ENCODE results near the gene MAPK8.

MAPK8 gene

DNA sequence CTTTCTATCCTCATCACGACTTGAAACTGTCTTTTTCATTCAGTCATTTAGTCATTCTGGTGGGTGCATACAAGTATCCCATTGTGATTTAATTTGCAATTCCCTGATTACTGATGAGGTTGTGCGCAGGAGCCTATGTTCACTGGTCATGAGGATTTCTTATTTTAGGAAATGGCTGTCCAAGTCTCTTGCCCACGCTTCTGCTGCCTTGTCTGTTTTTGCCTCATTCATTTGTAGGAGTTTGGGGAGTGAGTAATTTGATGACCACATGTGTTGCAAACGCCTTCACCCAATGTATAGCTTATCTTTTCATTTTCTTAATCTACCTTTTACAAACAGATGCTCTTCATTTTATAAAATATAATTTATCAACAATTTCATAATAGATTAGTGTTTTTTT, 171.1 kb downstream of the MAPK8 start:
- DNase-seq (ENCODE audit: low read depth in 2 of 2): no peak

DNA sequence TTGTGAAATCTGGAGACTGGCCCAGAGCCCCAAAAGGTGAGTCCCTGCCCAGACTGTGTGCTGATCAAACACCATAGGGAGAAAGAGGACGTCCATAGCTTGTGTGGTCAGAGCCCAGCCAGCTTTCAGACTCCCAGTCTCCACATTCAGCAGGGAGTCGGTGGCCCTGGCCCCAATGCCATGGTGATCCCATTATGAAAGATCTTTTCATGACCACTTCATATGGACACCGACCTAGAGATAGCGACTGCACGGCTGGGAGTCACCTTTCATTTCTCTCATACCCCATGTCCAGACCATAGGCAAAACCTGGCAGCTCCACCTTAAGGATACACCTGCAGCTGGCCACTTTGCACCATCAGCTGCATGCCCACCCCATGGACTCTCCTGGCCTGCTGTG, 172.0 kb downstream of the MAPK8 start:
- DNase-seq (ENCODE audit: low read depth in 2 of 2): no peak

DNA sequence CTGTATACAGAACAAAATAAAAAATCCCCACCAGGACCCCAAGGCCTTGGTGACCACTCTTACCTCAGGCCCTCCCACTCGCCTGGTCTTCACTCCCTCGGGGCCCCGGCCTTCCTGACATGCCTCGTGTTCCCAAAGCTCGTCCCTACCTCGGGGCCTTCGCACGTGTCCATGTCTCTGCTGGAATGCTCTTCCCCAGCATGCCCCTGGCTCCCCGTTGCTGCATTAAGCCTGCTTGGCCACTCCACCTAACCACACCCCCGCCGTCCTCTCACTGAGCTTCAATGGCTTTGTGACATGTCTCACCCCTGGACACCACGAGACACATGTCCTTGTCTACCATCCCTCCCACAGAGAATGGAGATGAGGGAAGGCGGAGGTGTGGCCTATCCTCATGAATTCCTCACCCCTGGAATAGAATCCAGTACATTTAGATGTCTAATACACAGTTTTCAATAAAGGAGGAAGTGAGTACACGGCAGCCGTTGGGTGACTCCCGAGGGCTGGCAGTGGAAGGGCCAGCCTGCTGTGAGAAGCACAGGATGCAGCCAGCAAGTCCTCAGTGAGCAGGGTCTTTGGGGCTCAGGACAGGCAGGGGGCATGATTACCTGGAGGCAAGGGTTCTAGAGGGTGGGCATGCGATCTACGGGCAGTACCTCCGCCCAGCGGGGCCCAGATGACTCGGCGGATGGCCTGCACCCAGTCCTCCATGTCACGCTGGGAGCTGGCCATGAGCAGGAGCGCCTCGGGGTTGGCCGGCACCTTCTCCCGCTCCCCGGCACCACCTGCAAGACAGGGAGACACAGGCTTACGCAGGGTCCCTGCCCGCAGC, 172.7 kb downstream of the MAPK8 start:
- no peak for DNase-seq (ENCODE audit: low read depth in 2 of 2)

DNA sequence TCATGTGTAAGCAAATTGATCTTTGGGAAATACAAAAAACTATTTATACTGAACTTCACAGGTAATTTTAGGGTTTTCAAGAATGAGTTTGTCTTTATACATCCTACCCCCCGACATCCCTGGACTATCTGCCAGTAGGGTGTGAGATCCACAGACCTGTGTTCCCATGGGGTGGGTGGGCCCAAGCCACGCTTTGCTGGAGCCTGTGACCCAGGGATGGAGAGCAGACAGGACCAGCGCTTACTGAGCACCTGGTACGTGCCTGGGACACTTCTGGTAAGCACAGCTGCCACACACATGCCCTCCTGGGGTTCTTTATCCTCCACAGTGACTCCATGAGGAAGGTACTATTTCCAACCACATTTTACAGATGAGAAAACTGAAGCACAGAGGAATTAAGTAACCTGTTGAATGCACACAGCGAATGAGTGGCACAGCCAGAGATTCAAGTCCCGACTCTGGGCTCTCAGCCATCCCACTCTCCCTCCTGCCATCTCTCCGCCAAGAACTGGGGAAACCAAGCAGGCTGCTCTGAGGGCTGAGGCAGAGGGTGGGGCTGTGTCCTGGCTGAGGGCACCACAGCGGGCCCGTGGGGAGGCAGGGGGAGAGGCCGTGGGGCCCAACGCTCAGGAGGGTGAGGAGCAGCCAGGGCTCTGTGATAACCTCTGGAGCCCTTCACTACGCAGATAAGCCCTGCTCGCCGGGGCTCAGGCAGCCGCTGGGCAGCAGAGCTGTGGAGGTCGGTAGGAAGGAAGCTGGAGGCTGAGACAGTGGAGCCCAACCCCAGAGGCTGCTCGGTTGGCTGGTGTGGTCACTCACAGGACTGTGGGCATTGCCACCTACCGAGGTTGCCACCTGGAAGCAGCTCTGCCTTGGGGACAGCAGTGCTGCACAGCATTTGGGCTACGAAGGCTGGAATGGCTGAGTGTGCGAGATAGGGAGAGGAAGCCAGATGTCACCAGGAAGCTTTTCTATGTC, 174.2 kb downstream of the MAPK8 start:
- DNase-seq (ENCODE audit: low read depth in 2 of 2): no peak

DNA sequence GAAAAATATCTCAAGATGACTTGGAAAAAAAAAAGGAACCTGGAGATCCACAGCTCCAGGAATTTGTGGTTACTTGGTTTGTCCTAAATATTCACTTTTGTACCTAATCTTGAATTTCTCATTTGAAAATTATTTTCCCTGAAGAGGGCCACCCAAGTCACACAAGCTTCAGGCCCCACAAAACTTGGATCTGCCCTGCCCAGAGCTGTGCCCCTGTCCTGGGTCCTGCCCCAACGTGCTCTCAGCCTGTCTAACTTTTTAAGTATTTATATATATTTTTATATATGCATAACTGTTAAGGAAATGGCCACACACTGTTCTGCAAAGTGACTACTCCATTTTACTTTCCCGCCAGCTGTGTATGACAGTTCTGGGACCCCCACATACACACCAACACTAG, 174.9 kb downstream of the MAPK8 start:
- DNase-seq (ENCODE audit: low read depth in 2 of 2): no peak

DNA sequence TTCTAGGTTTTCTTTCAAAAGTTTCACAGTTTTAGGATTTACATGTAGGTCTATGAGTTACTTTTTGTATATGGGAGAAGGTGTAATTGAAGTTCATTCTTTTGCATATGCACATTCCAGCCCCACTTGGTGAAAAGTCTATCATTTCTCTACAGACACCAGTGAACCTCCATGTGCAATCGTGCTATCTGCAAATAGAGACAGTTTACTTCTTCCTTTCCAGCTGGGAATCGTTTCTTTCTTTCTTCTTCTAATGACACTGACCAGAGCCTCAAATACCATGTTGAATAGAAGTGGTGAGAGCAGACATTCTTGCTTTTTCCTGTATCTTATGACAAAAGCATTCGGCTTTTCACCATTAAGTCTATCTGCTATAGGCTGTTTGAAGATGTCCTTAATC, 175.7 kb downstream of the MAPK8 start:
- no peak for DNase-seq (ENCODE audit: low read depth in 2 of 2)

DNA sequence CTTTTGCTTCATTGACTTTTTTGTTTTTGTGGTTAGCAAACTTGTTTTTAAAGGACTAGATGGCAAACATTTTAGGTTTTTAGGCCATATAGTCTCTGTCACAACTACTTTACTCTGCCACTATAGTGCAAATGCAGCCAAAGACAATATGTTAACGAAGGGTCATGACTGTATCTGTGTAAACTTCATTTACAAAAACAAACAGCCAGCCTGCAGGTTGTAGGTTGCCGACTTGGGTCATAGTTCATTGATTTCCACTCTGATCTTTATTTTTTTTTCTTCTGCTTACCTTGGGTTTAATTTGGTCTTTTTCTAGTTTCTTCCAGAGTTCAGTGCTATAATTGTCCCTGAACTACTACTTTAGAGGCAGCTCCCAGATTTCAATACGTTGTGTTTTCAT, 178.4 kb downstream of the MAPK8 start:
- no peak for DNase-seq (ENCODE audit: low read depth in 2 of 2)

DNA sequence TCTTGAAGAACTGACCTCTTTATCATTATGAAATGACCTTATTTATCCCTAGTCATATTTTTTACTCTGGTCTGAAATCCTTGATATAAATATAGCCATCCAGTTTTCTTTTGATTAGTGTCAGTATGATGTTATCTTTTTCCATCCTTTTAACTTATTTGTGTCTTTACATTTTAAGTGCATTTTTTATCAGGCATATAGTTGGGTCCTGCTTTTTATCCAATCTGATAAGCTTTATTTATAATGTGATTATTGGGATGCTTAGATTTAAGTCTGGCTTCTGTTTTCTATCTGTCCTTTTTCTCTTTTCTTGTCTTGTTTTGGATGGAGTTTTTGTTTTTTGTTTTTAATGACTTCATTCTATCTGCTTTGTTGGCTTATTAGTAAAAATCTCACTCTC, 179.2 kb downstream of the MAPK8 start:
- no peak for DNase-seq (ENCODE audit: low read depth in 2 of 2)

DNA sequence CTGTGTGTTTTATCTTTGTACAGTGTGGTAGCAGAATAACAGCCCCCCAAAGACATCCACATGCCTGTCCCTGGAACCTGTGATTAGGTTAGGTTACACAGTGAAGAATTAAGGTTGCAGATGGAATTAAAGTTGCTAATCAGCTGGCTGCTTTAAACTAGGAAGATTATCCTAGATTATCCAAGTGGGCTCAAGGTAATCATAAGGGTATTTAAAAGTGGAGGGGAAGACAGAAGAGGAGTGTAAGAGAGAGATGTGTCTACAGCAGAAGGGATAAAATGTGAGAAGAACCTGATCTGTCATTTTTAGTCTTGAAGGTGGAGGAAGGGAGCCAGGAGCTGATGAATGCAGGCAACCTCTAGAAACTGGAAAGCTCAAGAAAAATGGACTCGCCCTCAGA, 180.8 kb downstream of the MAPK8 start:
- no peak for DNase-seq (ENCODE audit: low read depth in 2 of 2)

All from fibroblast of skin of left quadriceps (primary cell).